A549 (cell line): Measurements from ENCODE around the gene SCYGR3. TPM values are rescaled to one million over a fixed set of nuclear protein-coding genes. Genes with fewer than 3 reads are reported as not detected.

Experiments
- ATAC-seq, 2 experiments: fragments of 200-7000 bp in 1 of 2; fragments of >200 bp in 1 of 2; cut with Nextera tagmentation in 1 of 2; cut with Tn5 transposase in 1 of 2; 3 replicates each; pipeline versions ENCODE4 v1.8.0 to v1.9.1; 2018 to 2020; ENCODE audit warnings: mild to moderate bottlenecking in 1 of 2, moderate library complexity in 1 of 2
- CTCF ChIA-PET: fragments of 300-600 bp; sonication (Branson Sonifier 250); formaldehyde crosslinking; extraction: SDS; loops from one replicate; lab custom pipeline; 2021; ENCODE audit warnings: antibody characterized with exemption, inconsistent platforms; lab: Yijun Ruan, JAX
- POLR2A ChIA-PET: fragments of 350-600 bp; formaldehyde crosslinking; extraction: SDS; loops from one replicate; lab custom pipeline; 2021; ENCODE audit warnings: antibody characterized with exemption, inconsistent platforms; lab: Yijun Ruan, JAX
- DNase-seq, 2 experiments: peaks; one replicate each; pipeline versions ENCODE4 v3.0.0 to v3.0.0-alpha.2; 2011 to 2016; ENCODE audit warnings: low read depth in 1 of 2, low spot score in 1 of 2
- FAIRE-seq: peaks from 2 replicates; lab custom pipeline; 2011; peaks lifted over from hg19 to GRCh38; lab: Jason Lieb, UNC
- H3K27ac ChIP-seq, 2 experiments: fragments of >200 bp; sonication (Bioruptor Twin); formaldehyde crosslinking; 3 replicates each; pipeline ENCODE4 v1.5.1; 2016 to 2017
- H3K4me1 ChIP-seq: fragments of >200 bp; sonication (Bioruptor Twin); formaldehyde crosslinking; 3 replicates; pipeline ENCODE4 v1.6.1; 2016
- H3K4me2 ChIP-seq: fragments of >200 bp; sonication (Bioruptor Twin); formaldehyde crosslinking; 3 replicates; pipeline ENCODE4 v1.6.1; 2016
- H3K4me3 ChIP-seq: fragments of >200 bp; sonication (Bioruptor Twin); formaldehyde crosslinking; 3 replicates; pipeline ENCODE4 v1.5.1; 2016
- H3K9me3 ChIP-seq: fragments of >200 bp; sonication (Bioruptor Twin); formaldehyde crosslinking; 3 replicates; pipeline ENCODE4 v1.6.1; 2016
- BHLHE40 ChIP-seq: IDR thresholded peaks from 2 replicates; pipeline ENCODE4 v1.6.1; 2012; ENCODE audit warnings: low read depth, low read length, inconsistent platforms
- CEBPB ChIP-seq, 2 experiments: fragments of >200 bp in 1 of 2; sonication (Bioruptor Twin) in 1 of 2; formaldehyde crosslinking in 1 of 2; IDR thresholded peaks; 2 replicates each; pipeline ENCODE4 v1.6.1; 2012 to 2016
- CHD2 ChIP-seq: fragments of 150-350 bp; IDR thresholded peaks from 2 replicates; pipeline ENCODE4 v1.6.1; 2014; ENCODE audit warnings: low read length; ENCODE audit not compliant: partially characterized antibody
- CHD4 ChIP-seq: fragments of 200-600 bp; sonication (generic); IDR thresholded peaks from 2 replicates; pipeline ENCODE4 v1.6.1; 2016; ENCODE audit warnings: antibody characterized with exemption, mild to moderate bottlenecking, borderline replicate concordance
- EHMT2 ChIP-seq: fragments of 200-600 bp; sonication (generic); IDR thresholded peaks from 2 replicates; pipeline ENCODE4 v1.6.1; 2016; ENCODE audit warnings: antibody characterized with exemption, low read depth, mild to moderate bottlenecking, moderate library complexity
- EP300 ChIP-seq, 2 experiments: fragments of >200 bp; sonication (Bioruptor Twin); formaldehyde crosslinking; IDR thresholded peaks; 2 replicates in 1 of 2; 3 replicates in 1 of 2; pipeline ENCODE4 v1.6.1; 2016 to 2017
- ESRRA ChIP-seq: fragments of 150-350 bp; IDR thresholded peaks from 2 replicates; pipeline ENCODE4 v1.6.1; 2014; ENCODE audit warnings: mild to moderate bottlenecking, low read length, borderline replicate concordance
- HEYL ChIP-seq: fragments of 250-450 bp; sonication (Bioruptor Pico); IDR thresholded peaks from 2 replicates; pipeline ENCODE4 v1.8.0; 2021; ENCODE audit warnings: mild to moderate bottlenecking, moderate library complexity
- HOXB5 ChIP-seq: fragments of 250-450 bp; sonication (Bioruptor Pico); IDR thresholded peaks from 2 replicates; pipeline ENCODE4 v1.5.0; 2020; ENCODE audit warnings: mild to moderate bottlenecking, moderate library complexity
- MAZ ChIP-seq: fragments of 150-350 bp; IDR thresholded peaks from 2 replicates; pipeline ENCODE4 v1.6.1; 2014; ENCODE audit warnings: antibody characterized with exemption, low read depth, low read length, borderline replicate concordance
- NR3C1 ChIP-seq: fragments of >200 bp; sonication (Bioruptor Twin); formaldehyde crosslinking; IDR thresholded peaks from 3 replicates; pipeline ENCODE4 v1.6.1; 2017
- PHF8 ChIP-seq: fragments of 200-600 bp; sonication (generic); IDR thresholded peaks from 2 replicates; pipeline ENCODE4 v1.6.1; 2016; ENCODE audit warnings: low read depth, mild to moderate bottlenecking, antibody characterized with exemption, moderate library complexity, borderline replicate concordance
- RARB ChIP-seq: fragments of 250-450 bp; sonication (Bioruptor Pico); IDR thresholded peaks from 2 replicates; pipeline ENCODE4 v1.8.0; 2021; ENCODE audit warnings: mild to moderate bottlenecking, moderate library complexity
- RNF2 ChIP-seq: fragments of 200-600 bp; sonication (generic); IDR thresholded peaks from 2 replicates; pipeline ENCODE4 v1.6.1; 2016; ENCODE audit warnings: low read depth, mild to moderate bottlenecking, antibody characterized with exemption, moderate library complexity, borderline replicate concordance
- SMC3 ChIP-seq: fragments of >200 bp; sonication (Bioruptor Twin); formaldehyde crosslinking; IDR thresholded peaks from 3 replicates; pipeline ENCODE4 v1.6.1; 2018; ENCODE audit warnings: inconsistent platforms
- SREBF2 ChIP-seq: fragments of 450-650 bp; IDR thresholded peaks from 2 replicates; pipeline ENCODE4 v1.6.1; 2014; ENCODE audit warnings: mild to moderate bottlenecking, moderate library complexity
- TP53 ChIP-seq: fragments of 250-450 bp; sonication (Bioruptor Pico); IDR thresholded peaks from 2 replicates; pipeline ENCODE4 v1.5.0; 2021; ENCODE audit warnings: mild to moderate bottlenecking, moderate library complexity
- WGBS: methylation state at CpG from one replicate; pipeline ENCODE4 v1.1.6; 2017; ENCODE audit errors: missing lambda C conversion rate; 5-methylcytosine and 5-hydroxymethylcytosine counted together
- polyA plus RNA-seq, 4 experiments: library from polyadenylated mRNA; depleted of rRNA in 3 of 4; stranded (reverse); fragments of >200 nt; fragmentation: RNase III in 1 of 4; extraction: RNeasy Plus Mini Kit Qiagen cat#74134 plus additional on column Dnase treatment in 1 of 4; gene quantifications; 2 replicates in 3 of 4; 3 replicates in 1 of 4; pipeline ENCODE4 v1.2.3, GENCODE V29; 2011 to 2017
- TF ChIP-seq, protein P1 (sequence below): fragments of 250-450 bp; sonication (Bioruptor Pico); IDR thresholded peaks from 2 replicates; pipeline ENCODE4 v1.5.0; 2020; ENCODE audit warnings: low read depth, mild to moderate bottlenecking, moderate library complexity
- TF ChIP-seq, protein P2 (sequence below): fragments of >200 bp; sonication (Bioruptor Twin); formaldehyde crosslinking; IDR thresholded peaks from 3 replicates; pipeline ENCODE4 v1.5.1; 2016
- TF ChIP-seq, protein P3 (sequence below): fragments of >200 bp; sonication (Bioruptor Twin); formaldehyde crosslinking; IDR thresholded peaks from 2 replicates; pipeline ENCODE4 v1.6.1; 2016
- TF ChIP-seq, protein P4 (sequence below): IDR thresholded peaks from 2 replicates; pipeline ENCODE4 v1.6.1; 2012
- TF ChIP-seq, protein P5 (sequence below): fragments of 150-350 bp; IDR thresholded peaks from 2 replicates; pipeline ENCODE4 v1.6.1; 2014; ENCODE audit warnings: low read depth, mild to moderate bottlenecking, low read length
- TF ChIP-seq, protein P6 (sequence below): fragments of 450-650 bp; IDR thresholded peaks from 2 replicates; pipeline ENCODE4 v1.6.1; 2014; ENCODE audit warnings: antibody characterized with exemption
- TF ChIP-seq, protein P7 (sequence below): IDR thresholded peaks from 2 replicates; pipeline ENCODE4 v1.6.1; 2012; ENCODE audit warnings: low read depth, borderline replicate concordance

SCYGR3 gene
- polyA plus RNA-seq, 2 of the 4 experiments (the other 2 are of a cell fraction): not detected

DNA sequence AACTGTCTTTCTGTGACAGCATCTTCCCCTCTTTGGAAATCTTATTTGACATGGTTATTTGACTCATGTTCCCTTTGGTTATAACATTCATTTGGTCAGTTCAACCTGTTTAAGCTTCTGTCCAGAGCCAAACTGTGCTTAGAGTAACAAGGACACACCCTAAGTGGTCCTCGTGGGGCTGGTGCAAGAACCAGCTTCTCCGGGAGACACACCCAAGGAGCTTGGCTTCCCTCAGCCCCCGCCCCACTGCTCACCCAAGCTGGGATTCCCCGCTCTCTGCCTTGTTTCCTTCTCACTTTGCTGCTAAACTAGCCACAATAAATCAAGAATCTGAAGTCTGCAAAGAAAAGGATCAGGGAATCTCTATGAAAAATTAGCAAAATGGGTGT lies 1.4 kb downstream of the SCYGR3 start (continued):
- TF ChIP-seq, protein P1, sequence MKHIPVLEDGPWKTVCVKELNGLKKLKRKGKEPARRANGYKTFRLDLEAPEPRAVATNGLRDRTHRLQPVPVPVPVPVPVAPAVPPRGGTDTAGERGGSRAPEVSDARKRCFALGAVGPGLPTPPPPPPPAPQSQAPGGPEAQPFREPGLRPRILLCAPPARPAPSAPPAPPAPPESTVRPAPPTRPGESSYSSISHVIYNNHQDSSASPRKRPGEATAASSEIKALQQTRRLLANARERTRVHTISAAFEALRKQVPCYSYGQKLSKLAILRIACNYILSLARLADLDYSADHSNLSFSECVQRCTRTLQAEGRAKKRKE: no peak
- TF ChIP-seq, all 56 proteins: peak for 0

DNA sequence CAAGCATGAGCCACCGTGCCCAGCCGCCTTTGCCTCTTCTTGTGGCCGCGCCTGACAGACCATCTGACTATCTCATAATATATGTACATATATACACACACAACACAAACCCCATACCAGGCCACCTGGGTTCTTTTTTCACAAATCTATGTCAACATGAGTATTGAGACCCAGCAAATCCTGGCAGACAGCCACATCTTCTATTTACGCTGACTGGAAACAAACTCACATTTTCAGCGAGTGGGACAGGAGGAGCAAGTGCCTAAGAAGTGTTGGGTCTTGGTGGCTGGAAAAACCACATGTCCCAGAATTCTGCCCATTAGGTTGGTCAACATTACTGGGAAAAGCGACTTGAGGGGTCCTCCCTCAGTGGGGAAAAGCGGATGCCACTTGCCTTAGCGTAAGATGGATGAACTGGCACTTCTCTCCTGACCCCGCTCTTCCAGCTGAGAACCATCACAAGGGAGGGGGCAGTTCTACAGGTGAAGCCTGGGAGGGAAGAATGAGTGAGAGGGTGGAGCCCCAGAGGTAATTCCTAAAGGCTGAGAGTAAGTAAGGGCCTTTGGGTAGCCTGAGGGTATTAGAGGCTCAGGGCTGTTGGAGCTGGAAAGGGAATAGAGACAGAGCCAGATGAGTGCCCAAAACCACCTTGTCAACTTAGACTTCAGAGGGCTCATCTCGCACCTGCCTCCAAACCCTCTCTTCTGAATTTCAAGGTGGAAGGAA lies 1.9 kb downstream of the SCYGR3 start:
- no peak overlapping the region for H3K4me2 ChIP-seq
- peaks cover 7% of the 10 kb centered on the region; the same call in 1 of the 3 replicates for H3K4me1 ChIP-seq
- no peak for ATAC-seq
- WGBS: 76% methylated on average over 11 of the region's 11 CpGs
- no peak overlapping the region for H3K27ac ChIP-seq
- DNase-seq: no peak
- H3K4me3 ChIP-seq: no peak overlapping the region
- TF ChIP-seq NR3C1: no peak
- no peak for TF ChIP-seq EHMT2
- TF ChIP-seq RARB: no peak
- no peak for TF ChIP-seq CHD2
- TF ChIP-seq, protein P2, sequence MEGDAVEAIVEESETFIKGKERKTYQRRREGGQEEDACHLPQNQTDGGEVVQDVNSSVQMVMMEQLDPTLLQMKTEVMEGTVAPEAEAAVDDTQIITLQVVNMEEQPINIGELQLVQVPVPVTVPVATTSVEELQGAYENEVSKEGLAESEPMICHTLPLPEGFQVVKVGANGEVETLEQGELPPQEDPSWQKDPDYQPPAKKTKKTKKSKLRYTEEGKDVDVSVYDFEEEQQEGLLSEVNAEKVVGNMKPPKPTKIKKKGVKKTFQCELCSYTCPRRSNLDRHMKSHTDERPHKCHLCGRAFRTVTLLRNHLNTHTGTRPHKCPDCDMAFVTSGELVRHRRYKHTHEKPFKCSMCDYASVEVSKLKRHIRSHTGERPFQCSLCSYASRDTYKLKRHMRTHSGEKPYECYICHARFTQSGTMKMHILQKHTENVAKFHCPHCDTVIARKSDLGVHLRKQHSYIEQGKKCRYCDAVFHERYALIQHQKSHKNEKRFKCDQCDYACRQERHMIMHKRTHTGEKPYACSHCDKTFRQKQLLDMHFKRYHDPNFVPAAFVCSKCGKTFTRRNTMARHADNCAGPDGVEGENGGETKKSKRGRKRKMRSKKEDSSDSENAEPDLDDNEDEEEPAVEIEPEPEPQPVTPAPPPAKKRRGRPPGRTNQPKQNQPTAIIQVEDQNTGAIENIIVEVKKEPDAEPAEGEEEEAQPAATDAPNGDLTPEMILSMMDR: no peak
- no peak for TF ChIP-seq RNF2
- no peak for TF ChIP-seq ESRRA
- no peak for FAIRE-seq
- ChIA-PET POLR2A (no interaction called here), CTCF (interaction anchor here (0.7 to 0.9 kb wide), 2 partner anchors 16 to 153 kb away, joined by 3 to 4 read pairs; no protein-coding TSS in a partner anchor)
- no peaks in the 10 kb centered on the region for H3K9me3 ChIP-seq

DNA sequence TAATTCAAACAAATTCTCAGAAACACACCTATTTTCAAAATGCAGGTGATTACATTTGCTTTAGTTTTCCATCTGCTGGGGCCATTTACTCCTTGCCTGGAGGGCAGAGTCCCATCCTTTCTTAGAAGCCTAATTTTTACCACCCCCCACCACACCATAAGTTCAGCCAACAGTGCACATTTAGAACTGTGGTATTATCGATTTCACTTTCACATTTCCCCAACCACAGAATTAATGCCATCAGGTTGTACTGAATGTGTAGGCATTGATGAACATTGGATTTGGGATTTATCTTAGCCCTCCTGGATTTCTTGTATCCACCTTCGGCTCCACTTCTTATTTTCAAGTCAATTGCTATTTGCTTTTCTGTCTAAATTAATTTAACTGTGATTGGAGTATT lies 4.5 kb downstream of the SCYGR3 start:
- 91% methylated on average over 2 of the region's 2 CpGs for WGBS
- POLR2A ChIA-PET: no interaction called here

DNA sequence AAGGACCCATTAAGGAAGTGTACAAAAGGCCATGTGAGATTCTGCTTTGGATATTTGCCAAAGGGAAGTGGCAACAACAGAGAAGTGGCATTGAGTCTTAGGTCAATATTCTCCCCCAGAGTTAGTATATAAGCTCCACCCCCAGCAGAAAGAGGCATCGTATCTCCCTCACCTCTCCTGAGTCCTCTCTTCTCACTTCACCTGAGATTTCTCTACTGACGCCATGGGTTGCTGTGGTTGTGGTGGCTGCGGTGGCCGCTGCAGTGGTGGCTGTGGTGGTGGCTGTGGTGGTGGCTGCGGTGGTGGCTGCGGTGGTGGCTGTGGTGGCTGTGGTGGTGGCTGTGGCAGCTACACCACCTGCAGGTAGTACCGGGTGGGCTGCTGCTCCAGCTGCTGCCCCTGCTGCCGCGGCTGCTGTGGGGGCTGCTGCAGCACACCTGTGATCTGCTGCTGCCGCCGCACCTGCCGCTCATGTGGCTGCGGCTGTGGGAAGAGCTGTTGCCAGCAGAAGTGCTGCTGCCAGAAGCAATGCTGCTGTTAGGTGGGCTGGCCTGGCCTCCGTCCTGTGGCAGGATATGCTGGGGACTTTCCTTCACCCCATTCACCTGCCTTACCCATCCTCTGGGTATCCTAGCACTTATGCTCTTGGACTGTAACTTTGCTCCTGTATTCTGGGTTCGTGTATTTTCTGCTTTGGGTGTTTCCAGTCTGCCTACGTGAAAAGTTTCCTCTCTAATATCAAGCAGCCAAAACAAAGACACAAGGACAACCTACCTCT lies 5.9 kb downstream of the SCYGR3 start:
- no peaks in the 10 kb centered on the region for H3K9me3 ChIP-seq
- H3K27ac ChIP-seq: no peak overlapping the region
- ChIA-PET CTCF (interaction anchor here (1.6 kb wide), 1 partner anchor 30 kb away, joined by 3 read pairs; no protein-coding TSS in a partner anchor), POLR2A (no interaction called here)
- no peak for FAIRE-seq
- no peak overlapping the region for H3K4me3 ChIP-seq
- DNase-seq: no peak
- ATAC-seq: no peak
- H3K4me1 ChIP-seq: peaks cover 8% of the 10 kb centered on the region; the same call in 1 of the 3 replicates
- TF ChIP-seq, protein P3, sequence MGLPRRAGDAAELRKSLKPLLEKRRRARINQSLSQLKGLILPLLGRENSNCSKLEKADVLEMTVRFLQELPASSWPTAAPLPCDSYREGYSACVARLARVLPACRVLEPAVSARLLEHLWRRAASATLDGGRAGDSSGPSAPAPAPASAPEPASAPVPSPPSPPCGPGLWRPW: no peak
- TF ChIP-seq, protein P1: no peak
- TF ChIP-seq, protein P4, sequence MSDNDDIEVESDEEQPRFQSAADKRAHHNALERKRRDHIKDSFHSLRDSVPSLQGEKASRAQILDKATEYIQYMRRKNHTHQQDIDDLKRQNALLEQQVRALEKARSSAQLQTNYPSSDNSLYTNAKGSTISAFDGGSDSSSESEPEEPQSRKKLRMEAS: no peak
- TF ChIP-seq SREBF2 (no peak), RARB (no peak), PHF8 (no peak), BHLHE40 (no peak), CHD4 (no peak), SMC3 (no peak), HEYL (CRISPR knock-in tag) (no peak), HOXB5 (CRISPR knock-in tag) (no peak)
- TF ChIP-seq, protein P5, sequence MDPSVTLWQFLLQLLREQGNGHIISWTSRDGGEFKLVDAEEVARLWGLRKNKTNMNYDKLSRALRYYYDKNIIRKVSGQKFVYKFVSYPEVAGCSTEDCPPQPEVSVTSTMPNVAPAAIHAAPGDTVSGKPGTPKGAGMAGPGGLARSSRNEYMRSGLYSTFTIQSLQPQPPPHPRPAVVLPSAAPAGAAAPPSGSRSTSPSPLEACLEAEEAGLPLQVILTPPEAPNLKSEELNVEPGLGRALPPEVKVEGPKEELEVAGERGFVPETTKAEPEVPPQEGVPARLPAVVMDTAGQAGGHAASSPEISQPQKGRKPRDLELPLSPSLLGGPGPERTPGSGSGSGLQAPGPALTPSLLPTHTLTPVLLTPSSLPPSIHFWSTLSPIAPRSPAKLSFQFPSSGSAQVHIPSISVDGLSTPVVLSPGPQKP: no peak
- TF ChIP-seq, all 56 proteins: peak for 0
- H3K4me2 ChIP-seq: no peak overlapping the region
- WGBS: 90% methylated on average over 11 of the region's 16 CpGs

More for the DNA sequence above, 4.5 kb downstream of the SCYGR3 start:
- Histone ChIP-seq H3K4me1 (peaks cover 8% of the 10 kb centered on the region; the same call in 1 of the 3 replicates), H3K4me3 (no peak overlapping the region), H3K4me2 (no peak overlapping the region), H3K27ac (no peak overlapping the region), H3K9me3 (no peaks in the 10 kb centered on the region)
- CTCF ChIA-PET: no interaction called here
- ATAC-seq (no peak), DNase-seq (no peak), FAIRE-seq (no peak)
- TF ChIP-seq, protein P6, sequence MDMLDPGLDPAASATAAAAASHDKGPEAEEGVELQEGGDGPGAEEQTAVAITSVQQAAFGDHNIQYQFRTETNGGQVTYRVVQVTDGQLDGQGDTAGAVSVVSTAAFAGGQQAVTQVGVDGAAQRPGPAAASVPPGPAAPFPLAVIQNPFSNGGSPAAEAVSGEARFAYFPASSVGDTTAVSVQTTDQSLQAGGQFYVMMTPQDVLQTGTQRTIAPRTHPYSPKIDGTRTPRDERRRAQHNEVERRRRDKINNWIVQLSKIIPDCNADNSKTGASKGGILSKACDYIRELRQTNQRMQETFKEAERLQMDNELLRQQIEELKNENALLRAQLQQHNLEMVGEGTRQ: no peak
- no peak for TF ChIP-seq CEBPB (IDR thresholded peaks at IDR 0.05)
- TF ChIP-seq TP53: no peak
- no peak for TF ChIP-seq CHD4
- TF ChIP-seq EP300 (IDR thresholded peaks at IDR 0.05): no peak
- no peak for TF ChIP-seq MAZ
- TF ChIP-seq, protein P7, sequence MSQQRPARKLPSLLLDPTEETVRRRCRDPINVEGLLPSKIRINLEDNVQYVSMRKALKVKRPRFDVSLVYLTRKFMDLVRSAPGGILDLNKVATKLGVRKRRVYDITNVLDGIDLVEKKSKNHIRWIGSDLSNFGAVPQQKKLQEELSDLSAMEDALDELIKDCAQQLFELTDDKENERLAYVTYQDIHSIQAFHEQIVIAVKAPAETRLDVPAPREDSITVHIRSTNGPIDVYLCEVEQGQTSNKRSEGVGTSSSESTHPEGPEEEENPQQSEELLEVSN: no peak
